ENCODE results near the gene APOL6.
A peak's percentile ranks its signal among the peaks of the same experiment; 100 is the strongest.
"Not testable (repeated sequence)": the region's sequence is repeated elsewhere in the genome, so short reads cannot be mapped to it uniquely, and the experiment has no call there.

APOL6 gene

DNA sequence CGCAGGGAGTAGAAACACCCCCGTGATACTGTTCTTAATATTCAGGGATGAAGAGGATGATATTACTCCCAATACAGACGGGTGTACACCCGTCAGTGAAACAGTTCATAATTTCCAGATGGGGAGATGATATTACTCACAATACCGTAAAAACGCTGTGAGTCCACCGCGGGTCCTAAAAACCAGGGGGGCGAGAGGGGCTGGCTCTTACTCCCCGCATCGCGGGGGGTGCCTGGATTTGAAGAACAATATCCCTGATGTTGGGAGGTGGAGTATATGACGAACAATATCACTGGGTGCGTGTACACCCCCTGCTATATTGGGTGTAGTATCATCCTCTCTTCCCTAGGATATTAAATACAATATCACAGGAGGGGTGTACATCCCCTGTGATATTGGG lies 48.9 kb downstream of the APOL6 start:
- no peak for DNase-seq (ENCODE audit: low read depth)
- H3K4me3 ChIP-seq (ENCODE audit: low read length), result no peak overlapping the region
- TF ChIP-seq, protein P1, sequence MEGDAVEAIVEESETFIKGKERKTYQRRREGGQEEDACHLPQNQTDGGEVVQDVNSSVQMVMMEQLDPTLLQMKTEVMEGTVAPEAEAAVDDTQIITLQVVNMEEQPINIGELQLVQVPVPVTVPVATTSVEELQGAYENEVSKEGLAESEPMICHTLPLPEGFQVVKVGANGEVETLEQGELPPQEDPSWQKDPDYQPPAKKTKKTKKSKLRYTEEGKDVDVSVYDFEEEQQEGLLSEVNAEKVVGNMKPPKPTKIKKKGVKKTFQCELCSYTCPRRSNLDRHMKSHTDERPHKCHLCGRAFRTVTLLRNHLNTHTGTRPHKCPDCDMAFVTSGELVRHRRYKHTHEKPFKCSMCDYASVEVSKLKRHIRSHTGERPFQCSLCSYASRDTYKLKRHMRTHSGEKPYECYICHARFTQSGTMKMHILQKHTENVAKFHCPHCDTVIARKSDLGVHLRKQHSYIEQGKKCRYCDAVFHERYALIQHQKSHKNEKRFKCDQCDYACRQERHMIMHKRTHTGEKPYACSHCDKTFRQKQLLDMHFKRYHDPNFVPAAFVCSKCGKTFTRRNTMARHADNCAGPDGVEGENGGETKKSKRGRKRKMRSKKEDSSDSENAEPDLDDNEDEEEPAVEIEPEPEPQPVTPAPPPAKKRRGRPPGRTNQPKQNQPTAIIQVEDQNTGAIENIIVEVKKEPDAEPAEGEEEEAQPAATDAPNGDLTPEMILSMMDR (IDR thresholded peaks at IDR 0.05; ENCODE audit: insufficient read depth, low read depth, low read length, missing control alignments), result no peak

DNA sequence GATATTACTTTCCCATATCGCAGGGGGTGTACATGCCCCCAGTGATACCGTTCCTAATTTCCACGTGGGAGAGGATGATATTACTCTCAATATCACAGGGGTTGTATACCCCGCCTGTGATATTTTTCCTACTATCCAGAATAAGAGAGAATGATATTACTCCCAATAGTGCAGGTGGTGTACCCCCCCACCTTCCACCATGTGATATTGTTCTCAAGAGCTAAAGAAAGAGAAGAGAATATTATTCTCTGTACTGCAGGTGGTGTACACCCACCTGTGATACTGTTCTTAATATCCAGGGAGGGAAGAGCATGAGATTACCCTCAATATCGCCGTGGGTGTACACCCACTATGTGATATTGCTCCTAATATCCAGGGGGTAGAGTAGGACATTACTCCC lies 51.6 kb downstream of the APOL6 start:
- not testable (repeated sequence) for DNase-seq (ENCODE audit: low read depth); H3K4me3 ChIP-seq (ENCODE audit: low read length)

DNA sequence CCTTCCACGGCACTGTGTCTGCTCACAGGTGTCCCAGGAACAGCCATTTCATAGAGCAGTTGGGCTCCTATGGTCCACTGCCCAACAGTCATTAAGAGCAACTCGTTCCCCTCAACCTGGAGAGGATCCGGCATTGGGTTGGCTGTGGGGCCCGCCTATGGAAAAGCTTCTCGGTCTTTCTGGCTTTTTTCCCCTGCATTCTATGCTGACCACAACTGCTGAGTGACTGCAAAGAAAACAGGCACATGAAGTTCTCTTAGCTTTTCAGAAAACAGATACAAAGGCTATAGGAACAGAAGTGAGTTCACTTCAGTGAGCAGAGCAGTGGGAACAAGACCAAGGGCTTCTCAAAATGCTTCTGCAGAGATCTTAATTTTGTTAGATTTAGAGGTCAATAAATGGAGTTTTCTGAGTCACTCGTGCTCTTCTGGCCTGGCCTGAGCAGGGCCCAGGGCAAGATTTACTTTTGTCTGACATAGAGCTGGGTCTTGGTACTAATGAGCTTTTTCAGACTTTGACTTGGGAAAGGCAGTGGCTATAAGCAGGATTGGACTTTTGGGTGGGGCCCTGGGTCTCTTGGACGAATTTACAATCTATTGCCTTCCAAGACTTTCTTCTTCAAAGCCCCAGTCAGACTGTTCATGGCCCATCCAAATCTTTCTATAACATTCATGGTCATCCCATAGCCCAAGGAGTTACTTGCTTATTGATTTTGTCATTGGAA lies 55.8 kb downstream of the APOL6 start:
- H3K4me3 ChIP-seq (ENCODE audit: low read length), result no peak overlapping the region
- TF ChIP-seq, protein P1 (IDR thresholded peaks at IDR 0.05; ENCODE audit: insufficient read depth, low read depth, low read length, missing control alignments), result no peak
- no peak for DNase-seq (ENCODE audit: low read depth)

DNA sequence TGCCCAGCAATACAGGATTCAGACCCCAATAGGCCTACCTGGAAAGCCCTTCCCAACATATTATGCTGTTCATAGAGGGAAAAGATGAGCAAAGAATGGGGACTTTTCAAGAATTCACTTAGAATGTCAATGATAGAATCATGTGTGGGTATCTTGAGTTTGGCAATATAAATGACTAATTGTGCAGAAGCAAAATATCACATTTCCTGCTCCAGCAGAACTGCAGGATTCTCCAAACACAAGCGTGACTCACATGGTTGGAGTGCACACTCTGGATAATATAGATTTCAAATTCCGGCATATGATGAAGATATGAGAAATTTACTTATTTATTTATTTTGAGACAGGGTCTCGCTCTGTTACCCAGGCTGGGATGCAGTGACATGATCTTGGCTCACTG lies 56.9 kb downstream of the APOL6 start:
- DNase-seq (ENCODE audit: low read depth), result peak; percentile 80
- TF ChIP-seq, protein P1 (IDR thresholded peaks at IDR 0.05; ENCODE audit: insufficient read depth, low read depth, low read length, missing control alignments), result no peak
- H3K4me3 ChIP-seq (ENCODE audit: low read length), result no peak overlapping the region

DNA sequence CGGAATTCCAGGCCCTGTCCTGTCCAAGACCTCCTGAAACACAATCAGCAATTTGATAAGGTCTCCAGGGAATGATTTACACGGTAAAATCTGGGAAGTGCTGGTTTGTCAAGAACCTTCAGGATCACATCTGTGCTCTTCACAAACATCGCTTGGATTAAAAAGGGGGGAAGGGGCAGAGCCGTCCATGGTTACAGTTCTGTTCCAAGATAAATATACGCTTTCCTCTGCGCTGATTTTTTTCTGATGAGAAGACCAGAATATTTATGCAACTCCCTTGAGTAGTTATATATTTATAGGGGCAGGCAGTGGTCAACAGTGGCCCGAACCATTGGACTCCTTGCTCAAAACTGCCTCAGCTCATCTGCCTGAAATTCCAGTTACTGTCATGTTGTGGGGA lies 60.2 kb downstream of the APOL6 start:
- no peak for DNase-seq (ENCODE audit: low read depth)
- no peak overlapping the region for H3K4me3 ChIP-seq (ENCODE audit: low read length)
- TF ChIP-seq, protein P1 (IDR thresholded peaks at IDR 0.05; ENCODE audit: insufficient read depth, low read depth, low read length, missing control alignments), result no peak

DNA sequence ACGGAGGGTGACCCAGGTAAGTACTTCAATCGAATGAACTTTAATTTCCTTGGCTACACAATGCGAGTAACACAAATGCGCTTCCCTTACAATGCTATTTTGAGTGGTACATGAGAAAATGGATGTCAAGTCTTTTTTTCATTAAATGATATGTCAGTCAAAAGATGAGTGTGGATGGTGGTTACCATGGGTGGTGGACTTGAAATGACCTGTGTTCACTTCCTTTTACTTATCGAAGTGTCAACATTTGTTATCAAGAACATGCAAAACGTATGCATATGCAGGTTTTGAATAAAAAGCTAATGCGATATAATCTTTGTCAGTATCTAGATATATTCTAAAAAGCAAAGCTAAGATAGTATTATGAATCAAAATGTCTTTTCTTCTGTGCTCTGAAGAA lies 60.7 kb downstream of the APOL6 start:
- no peak for DNase-seq (ENCODE audit: low read depth)
- no peak overlapping the region for H3K4me3 ChIP-seq (ENCODE audit: low read length)
- TF ChIP-seq, protein P1 (IDR thresholded peaks at IDR 0.05; ENCODE audit: insufficient read depth, low read depth, low read length, missing control alignments), result no peak

DNA sequence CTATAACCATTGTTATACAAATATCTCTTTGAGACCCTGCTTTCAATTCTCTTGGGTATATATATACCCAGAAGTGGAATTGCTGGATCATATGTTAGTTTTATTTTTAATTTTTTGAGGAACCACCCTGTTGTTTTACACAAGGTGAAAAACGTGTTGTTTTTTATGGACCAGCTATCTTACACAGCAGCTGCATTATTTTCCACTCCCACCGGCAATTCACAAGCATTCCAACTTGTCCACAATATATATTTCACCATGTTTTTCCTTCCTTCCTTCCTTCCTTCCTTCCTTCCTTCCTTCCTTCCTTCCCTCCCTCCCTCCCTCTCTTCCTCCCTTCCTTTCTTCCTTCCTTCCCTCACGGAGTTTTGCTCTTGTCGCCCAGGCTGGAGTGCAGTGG lies 63.1 kb downstream of the APOL6 start:
- H3K4me3 ChIP-seq (ENCODE audit: low read length), result no peak overlapping the region
- TF ChIP-seq, protein P1 (IDR thresholded peaks at IDR 0.05; ENCODE audit: insufficient read depth, low read depth, low read length, missing control alignments), result no peak
- DNase-seq (ENCODE audit: low read depth), result no peak

Data from epithelial cell of esophagus (primary cell).